Measurements from ENCODE around the gene LOXHD1. TPM values are rescaled to one million over a fixed set of nuclear protein-coding genes. Genes with fewer than 3 reads are reported as not detected.

Gene LOXHD1
- total RNA-seq, 1 donor from 2014 or later = 0.62 TPM

DNA sequence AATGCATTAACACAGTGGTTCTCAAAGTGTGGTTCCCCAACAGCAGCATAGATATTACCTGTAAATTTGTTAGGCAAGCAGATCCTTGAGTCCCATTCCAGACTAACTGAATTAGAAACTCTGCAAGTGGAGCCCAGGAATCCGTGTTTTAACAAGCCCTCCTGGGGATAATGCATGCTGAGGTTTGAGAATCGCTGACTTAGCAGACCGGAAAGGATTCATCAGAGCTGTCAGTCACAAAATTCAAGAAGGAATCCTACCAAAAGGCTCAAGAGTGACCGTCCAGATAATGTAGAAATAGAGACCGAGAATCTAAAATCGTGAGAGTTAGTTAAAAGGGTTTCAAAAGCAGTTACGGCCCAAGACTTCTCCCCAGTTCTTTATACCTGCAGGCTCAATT is 66.9 kb downstream of the LOXHD1 start:
- intact Hi-C loops (cut with DNase I) = no loop called here
- DNase-seq (no peak), ATAC-seq (ENCODE audit: poor library complexity) (no peak)

DNA sequence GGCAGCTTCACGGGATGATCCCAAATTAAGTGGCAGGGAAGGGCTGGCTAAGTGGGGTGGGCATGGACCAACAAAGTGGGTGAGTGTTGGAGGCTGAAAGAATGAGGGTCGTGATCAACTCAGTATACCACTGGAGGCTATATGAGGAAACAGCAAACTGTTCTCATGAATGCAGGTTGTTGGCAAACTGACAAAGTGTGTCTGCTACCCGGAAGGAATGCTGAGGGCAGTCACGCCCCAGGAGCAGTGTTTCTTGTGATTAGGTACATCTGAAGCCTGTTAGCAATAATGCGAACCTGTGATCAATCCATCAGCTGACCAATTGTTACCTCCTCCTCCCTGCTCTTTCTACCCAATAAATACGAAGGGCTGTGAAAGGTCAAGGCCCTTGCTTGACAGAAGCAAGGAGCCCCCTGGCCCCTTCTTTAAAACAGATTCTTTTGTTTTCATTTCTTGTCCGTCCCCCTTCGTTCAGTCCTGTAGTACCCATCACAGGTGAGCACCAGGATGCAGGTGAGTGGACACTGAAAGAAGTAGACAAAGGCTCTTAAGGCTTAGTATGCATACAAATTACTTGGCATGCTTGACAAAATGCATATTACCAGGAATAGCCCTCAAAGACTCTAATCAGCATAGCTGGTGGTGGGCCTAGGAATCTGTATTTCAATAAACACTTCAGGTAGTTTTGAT is 67.9 kb downstream of the LOXHD1 start:
- intact Hi-C loops (cut with DNase I) = no loop called here
- ATAC-seq (ENCODE audit: poor library complexity) = no peak
- no peak for DNase-seq

- DNase-seq (no peak), ATAC-seq (ENCODE audit: poor library complexity) (no peak)
- intact Hi-C loops (cut with DNase I) = no loop called here
Observed at GRCh38 chr18:46587600-46587999, 69.4 kb downstream of the LOXHD1 start.

DNA sequence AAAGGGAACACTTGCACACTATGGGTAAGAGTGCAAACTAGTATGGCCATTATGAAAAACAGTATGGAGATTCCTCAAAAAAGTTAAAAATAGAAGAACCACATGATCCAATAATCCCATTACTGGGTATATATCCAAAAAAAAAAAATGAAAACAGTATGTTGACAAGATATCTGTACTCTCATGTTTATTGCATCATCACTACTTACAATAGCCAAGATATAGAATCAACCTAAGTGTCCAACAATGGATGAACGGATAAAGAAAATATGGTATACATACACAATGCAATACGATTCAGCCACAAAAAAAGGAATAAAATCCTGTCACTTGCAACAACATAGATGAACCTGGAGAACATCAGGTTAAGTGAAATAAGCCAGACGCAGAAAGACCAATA is 73.3 kb downstream of the LOXHD1 start:
- intact Hi-C loops (cut with DNase I) = no loop called here
- ATAC-seq (ENCODE audit: poor library complexity) (no peak), DNase-seq (no peak)

- ATAC-seq (ENCODE audit: poor library complexity) = no peak
- intact Hi-C loops (cut with DNase I) = no loop called here
- DNase-seq = no peak
Observed at GRCh38 chr18:46581648-46582047, 75.4 kb downstream of the LOXHD1 start.

GRCh38 chr18:46578987-46579386 is 78.0 kb downstream of the LOXHD1 start:
- ATAC-seq (ENCODE audit: poor library complexity) (no peak), DNase-seq (no peak)
- intact Hi-C loops (cut with DNase I) = no loop called here

- intact Hi-C loops (cut with DNase I) = no loop called here
- no peak for ATAC-seq (ENCODE audit: poor library complexity)
- DNase-seq = no peak
Observed at GRCh38 chr18:46577546-46577945, 79.5 kb downstream of the LOXHD1 start.

DNA sequence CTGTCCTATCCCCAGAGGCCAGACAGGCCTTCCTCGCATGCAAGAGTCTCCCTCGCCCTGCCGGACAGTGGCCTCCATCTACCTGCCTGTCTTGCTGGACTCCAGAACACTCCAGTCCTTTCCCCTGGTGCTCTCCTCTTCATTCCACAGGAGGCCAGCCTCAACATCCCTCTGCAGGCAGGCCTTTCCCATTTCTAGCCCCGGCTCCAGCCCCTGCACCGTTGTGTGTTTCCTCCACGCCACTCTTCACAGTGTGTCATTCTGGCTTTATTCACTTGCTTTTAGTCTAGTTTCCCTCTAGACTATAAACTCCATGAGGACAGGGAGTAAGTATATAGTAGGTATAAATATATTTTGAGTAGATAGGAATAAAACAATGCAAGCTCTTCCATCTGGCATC is 81.2 kb downstream of the LOXHD1 start:
- DNase-seq (no peak), ATAC-seq (ENCODE audit: poor library complexity) (no peak)
- intact Hi-C loops (cut with DNase I) = no loop called here

GRCh38 chr18:46574743-46575115 is 82.3 kb downstream of the LOXHD1 start:
- no peak for DNase-seq
- no peak for ATAC-seq (ENCODE audit: poor library complexity)
- intact Hi-C loops (cut with DNase I) = no loop called here

DNA sequence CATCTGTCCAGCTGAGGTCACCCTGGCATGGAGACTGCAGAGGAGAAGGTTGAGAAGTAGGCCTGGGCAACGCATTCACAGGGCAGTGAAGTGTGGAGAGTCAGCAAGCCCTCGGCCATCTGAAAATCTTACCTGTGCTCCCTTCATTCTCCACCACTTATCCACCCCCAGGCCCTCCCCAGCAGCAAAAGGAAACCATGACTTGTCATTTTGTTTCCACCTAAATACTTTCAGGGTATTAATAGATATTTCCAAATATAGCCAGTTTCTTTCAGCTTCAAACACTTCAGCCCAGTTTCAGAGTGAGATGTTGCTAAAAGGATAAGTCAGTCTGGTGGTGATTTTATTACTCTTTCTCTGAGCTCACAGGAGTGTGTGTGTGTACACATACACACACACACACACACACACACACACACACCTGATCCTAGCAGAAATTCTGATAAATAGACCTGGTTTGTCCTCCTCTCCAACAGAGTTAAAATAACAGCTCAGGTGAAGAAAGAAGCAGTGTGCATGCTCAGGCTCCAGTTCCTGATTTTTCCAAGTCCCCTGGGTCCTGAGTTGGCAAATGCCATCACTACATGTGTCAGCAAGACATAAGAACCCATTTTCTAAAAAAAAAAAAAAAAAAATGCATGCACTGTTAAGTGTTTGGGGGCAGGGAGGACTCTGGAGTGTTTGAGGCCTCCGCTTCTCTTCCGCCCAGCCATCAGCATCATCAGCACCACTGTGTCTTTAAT is 82.8 kb downstream of the LOXHD1 start:
- intact Hi-C loops (cut with DNase I) = no loop called here
- DNase-seq = no peak
- no peak for ATAC-seq (ENCODE audit: poor library complexity)

DNA sequence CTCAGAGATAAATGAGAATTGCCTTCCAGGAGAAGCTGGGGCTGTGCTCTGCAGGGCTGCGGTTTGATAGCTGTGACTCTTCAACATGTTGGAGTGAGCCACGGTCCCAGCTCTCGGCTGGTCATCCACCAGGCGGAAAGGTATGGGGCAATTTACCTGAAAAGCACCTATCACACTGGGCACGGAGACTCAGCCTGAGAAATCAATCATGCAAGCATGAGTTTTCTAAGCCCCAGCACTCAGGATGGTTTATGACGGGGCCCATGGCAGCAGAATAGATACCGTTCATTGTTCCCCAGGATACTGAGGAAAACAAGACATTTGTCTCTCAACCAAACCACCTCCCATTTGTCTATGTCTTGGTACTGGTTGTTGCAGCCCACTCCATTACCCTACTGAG is 83.9 kb downstream of the LOXHD1 start:
- intact Hi-C loops (cut with DNase I) = no loop called here
- DNase-seq (no peak), ATAC-seq (ENCODE audit: poor library complexity) (no peak)

DNA sequence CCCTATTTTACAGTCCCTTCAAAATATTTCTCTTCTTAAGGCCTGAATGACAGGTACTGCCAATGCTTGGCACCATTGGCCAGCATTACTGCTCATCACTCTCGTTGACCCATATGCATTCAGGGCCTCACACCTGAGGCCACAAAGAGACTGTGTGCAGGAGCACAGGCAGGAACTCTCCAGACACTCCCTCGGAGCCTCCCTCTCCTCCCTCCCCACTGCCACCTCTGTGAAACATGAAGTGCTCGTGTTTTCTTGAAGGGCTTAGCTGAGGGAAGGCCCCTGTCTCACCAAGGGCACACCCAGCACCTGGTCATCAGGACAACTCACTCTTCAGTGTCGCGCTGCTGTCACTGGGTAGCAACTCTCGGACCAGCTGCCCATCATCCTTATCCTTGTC is 85.3 kb downstream of the LOXHD1 start:
- ATAC-seq (ENCODE audit: poor library complexity) (no peak), DNase-seq (no peak)
- intact Hi-C loops (cut with DNase I) = no loop called here

- no peak for DNase-seq
- intact Hi-C loops (cut with DNase I) = no loop called here
- ATAC-seq (ENCODE audit: poor library complexity) = no peak
Observed at GRCh38 chr18:46570666-46571065, 86.4 kb downstream of the LOXHD1 start.

GRCh38 chr18:46570134-46570533 is 86.9 kb downstream of the LOXHD1 start:
- DNase-seq = no peak
- no peak for ATAC-seq (ENCODE audit: poor library complexity)
- intact Hi-C loops (cut with DNase I) = no loop called here

GRCh38 chr18:46569211-46569610 is 87.8 kb downstream of the LOXHD1 start:
- ATAC-seq (ENCODE audit: poor library complexity) (no peak), DNase-seq (no peak)
- intact Hi-C loops (cut with DNase I) = no loop called here

DNA sequence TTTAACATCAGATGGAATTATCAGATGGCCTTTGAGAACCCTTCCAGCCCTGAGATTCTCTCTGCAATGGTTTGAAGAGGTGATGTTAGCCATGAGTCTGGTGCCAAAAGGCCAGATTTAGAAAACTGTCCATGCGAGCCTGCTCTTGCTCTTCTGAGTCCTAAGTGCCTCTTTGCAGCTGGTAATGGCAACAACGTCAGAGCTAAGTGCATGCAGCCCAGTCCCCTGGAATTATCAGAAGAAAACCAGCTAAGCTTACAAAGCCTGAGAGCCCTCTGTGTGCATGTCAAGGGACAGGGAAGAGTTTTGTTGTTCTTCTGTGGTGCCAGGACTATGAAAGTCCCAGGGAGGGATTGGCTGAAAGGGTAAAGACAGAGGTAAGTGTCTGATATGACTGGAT is 89.8 kb downstream of the LOXHD1 start:
- intact Hi-C loops (cut with DNase I) = no loop called here
- DNase-seq (no peak), ATAC-seq (ENCODE audit: poor library complexity) (no peak)

DNA sequence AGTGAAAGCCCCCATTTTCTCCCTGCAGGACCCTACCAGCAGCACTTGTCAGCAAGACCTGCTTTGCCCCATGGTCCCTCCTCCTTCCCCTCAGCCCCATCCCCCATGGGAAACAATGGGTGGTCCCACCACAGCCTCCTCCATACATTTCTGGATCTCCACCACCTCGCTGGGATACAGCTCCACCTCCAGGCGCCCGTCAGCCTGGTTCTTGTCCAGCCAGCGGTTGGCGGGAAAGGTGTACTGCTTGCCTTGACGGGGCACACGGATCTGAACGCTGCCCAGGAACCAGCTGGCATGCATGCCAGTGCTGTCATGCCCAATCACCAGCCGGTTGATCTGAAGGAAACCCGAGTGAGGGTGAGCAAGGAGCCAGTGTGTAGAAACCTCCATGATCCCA is 90.9 kb downstream of the LOXHD1 start:
- no peak for DNase-seq
- ATAC-seq (ENCODE audit: poor library complexity) = no peak
- intact Hi-C loops (cut with DNase I) = no loop called here

DNA sequence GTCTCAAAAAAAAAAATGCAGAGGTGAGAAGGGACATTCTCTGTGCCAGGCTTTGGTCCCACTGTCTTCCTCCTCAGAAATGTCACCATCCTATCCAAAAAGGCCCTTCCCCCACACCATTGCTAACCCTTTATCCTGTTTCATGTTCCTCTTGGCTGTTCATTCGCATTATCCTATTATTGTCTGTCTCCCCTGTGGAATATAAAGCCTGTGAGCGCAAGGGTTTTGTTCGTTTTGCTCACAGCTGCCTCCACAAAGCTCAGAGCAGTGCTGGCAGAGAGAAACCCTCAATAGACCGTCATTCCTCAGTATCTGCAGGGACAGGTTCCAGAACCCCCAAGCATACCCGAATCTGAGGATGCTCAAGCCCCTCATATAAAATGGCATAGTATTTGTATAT is 91.8 kb downstream of the LOXHD1 start:
- DNase-seq (no peak), ATAC-seq (ENCODE audit: poor library complexity) (no peak)
- intact Hi-C loops (cut with DNase I) = no loop called here

- intact Hi-C loops (cut with DNase I) = no loop called here
- no peak for DNase-seq
- no peak for ATAC-seq (ENCODE audit: poor library complexity)
Observed at GRCh38 chr18:46563317-46563716, 93.7 kb downstream of the LOXHD1 start.

- no peak for DNase-seq
Observed at GRCh38 chr18:46562674-46563192, 94.3 kb downstream of the LOXHD1 start.

GRCh38 chr18:46560671-46561045 is 96.4 kb downstream of the LOXHD1 start:
- intact Hi-C loops (cut with DNase I) = no loop called here

More at GRCh38 chr18:46562674-46563192, 94.3 kb downstream of the LOXHD1 start:
- intact Hi-C loops (cut with DNase I) = no loop called here
- no peak for ATAC-seq (ENCODE audit: poor library complexity)

More at GRCh38 chr18:46560671-46561045, 96.4 kb downstream of the LOXHD1 start:
- ATAC-seq (ENCODE audit: poor library complexity) (no peak), DNase-seq (no peak)
